Neural cell (in vitro differentiated cells): ENCODE measurements around the gene CERS1. TPM values are rescaled to one million over a fixed set of nuclear protein-coding genes. Genes with fewer than 3 reads are reported as not detected.

Source experiments
- H2AFZ ChIP-seq: fragments of 200-600, 300-800 bp; sonication (generic), shearing (Covaris generic); 2 replicates; pipeline ENCODE4 v1.6.0; 2014; ENCODE audit warnings: low read depth, mild to moderate bottlenecking, antibody characterized with exemption, low read length, moderate library complexity
- H3F3A ChIP-seq: fragments of 200-600 bp; shearing (Covaris generic); 2 replicates; pipeline ENCODE4 v1.6.1; 2016; ENCODE audit warnings: mild to moderate bottlenecking, moderate library complexity, mixed read lengths, antibody characterized with exemption, low read length; ENCODE audit not compliant: insufficient read depth, poor library complexity, severe bottlenecking
- H3K27ac ChIP-seq: fragments of 200-600, 300-800 bp; sonication (generic), shearing (Covaris generic); 2 replicates; pipeline ENCODE4 v1.5.1; 2014; ENCODE audit warnings: mild to moderate bottlenecking, low read length, moderate library complexity
- H3K27me3 ChIP-seq: fragments of 300-800, 200-600 bp; sonication (generic), shearing (Covaris generic); 2 replicates; pipeline ENCODE4 v1.6.0; 2014; ENCODE audit warnings: mild to moderate bottlenecking, low read depth, low read length, moderate library complexity; ENCODE audit not compliant: insufficient read depth
- H3K36me3 ChIP-seq: fragments of 300-800, 200-600 bp; sonication (generic), shearing (Covaris generic); 2 replicates; pipeline ENCODE4 v1.5.1; 2014; ENCODE audit warnings: mild to moderate bottlenecking, antibody characterized with exemption, low read length, moderate library complexity; ENCODE audit not compliant: insufficient read depth
- H3K4me2 ChIP-seq: fragments of 300-800, 200-600 bp; sonication (generic), shearing (Covaris generic); 2 replicates; pipeline ENCODE4 v1.6.0; 2014; ENCODE audit warnings: mild to moderate bottlenecking, low read length
- H3K4me3 ChIP-seq: fragments of 300-800, 200-600 bp; sonication (generic), shearing (Covaris generic); 2 replicates; pipeline ENCODE4 v1.5.1; 2014; ENCODE audit warnings: mild to moderate bottlenecking, low read length, moderate library complexity
- H3K79me2 ChIP-seq: fragments of 200-600 bp; shearing (Covaris generic); replicated peaks from 2 replicates; pipeline ENCODE4 v1.6.0; 2014; ENCODE audit warnings: mild to moderate bottlenecking, low read length, moderate library complexity; ENCODE audit not compliant: insufficient read depth
- H3K9ac ChIP-seq: fragments of 300-800, 200-600 bp; sonication (generic), shearing (Covaris generic); 2 replicates; pipeline ENCODE4 v1.6.1; 2016; ENCODE audit warnings: mild to moderate bottlenecking, low read length, mixed read lengths
- H3K9me2 ChIP-seq: fragments of 200-600 bp; shearing (Covaris generic); 2 replicates; pipeline ENCODE4 v1.6.1; 2016; ENCODE audit warnings: mild to moderate bottlenecking, low read length, mixed read lengths; ENCODE audit not compliant: insufficient read depth
- H3K9me3 ChIP-seq: fragments of 200-600, 300-800 bp; sonication (generic), shearing (Covaris generic); 2 replicates; pipeline ENCODE4 v1.6.1; 2016; ENCODE audit warnings: mild to moderate bottlenecking, mixed run types, low read length, moderate library complexity, mixed read lengths
- H4K20me1 ChIP-seq: fragments of 200-600 bp; shearing (Covaris generic); 2 replicates; pipeline ENCODE4 v1.6.1; 2016; ENCODE audit warnings: mild to moderate bottlenecking, mixed run types; ENCODE audit not compliant: insufficient read depth
- EP300 ChIP-seq: fragments of 450-650 bp; conservative IDR thresholded peaks from 2 replicates; pipeline ENCODE4 v1.6.1; 2014; ENCODE audit warnings: antibody characterized with exemption, mild to moderate bottlenecking, moderate library complexity; ENCODE audit not compliant: poor library complexity, severe bottlenecking
- EZH2 ChIP-seq: fragments of 200-600, 300-800 bp; shearing (Covaris generic), sonication (generic); IDR thresholded peaks from 2 replicates; pipeline ENCODE4 v1.6.1; 2014; ENCODE audit warnings: antibody characterized with exemption, low read length, borderline replicate concordance, mild to moderate bottlenecking; ENCODE audit not compliant: insufficient read depth, poor library complexity, severe bottlenecking
- MXI1 ChIP-seq: fragments of 450-650 bp; conservative IDR thresholded peaks from 2 replicates; pipeline ENCODE4 v1.6.1; 2014; ENCODE audit warnings: antibody characterized with exemption, mild to moderate bottlenecking; ENCODE audit not compliant: poor library complexity, severe bottlenecking
- POLR2AphosphoS5 ChIP-seq: IDR thresholded peaks from 2 replicates; pipeline ENCODE4 v1.6.1; 2012
- RAD21 ChIP-seq: fragments of 450-650 bp; conservative IDR thresholded peaks from 2 replicates; pipeline ENCODE4 v1.6.1; 2014; ENCODE audit warnings: antibody characterized with exemption, mild to moderate bottlenecking, moderate library complexity
- SMC3 ChIP-seq: fragments of 450-650 bp; conservative IDR thresholded peaks from 2 replicates; pipeline ENCODE4 v1.6.1; 2014; ENCODE audit warnings: antibody characterized with exemption, mild to moderate bottlenecking, moderate library complexity; ENCODE audit not compliant: poor library complexity
- TAF1 ChIP-seq: IDR thresholded peaks from 2 replicates; pipeline ENCODE4 v1.6.1; 2012; ENCODE audit warnings: low read depth
- polyA plus RNA-seq: library from polyadenylated mRNA; depleted of rRNA; stranded (reverse); fragments of >200 nt; gene quantifications from 2 replicates; pipeline ENCODE4 v1.2.3, GENCODE V29; 2014
- TF ChIP-seq, protein P1 (sequence below): fragments of 450-650 bp; IDR thresholded peaks from 2 replicates; pipeline ENCODE4 v1.5.1; 2014; ENCODE audit warnings: antibody characterized with exemption, mild to moderate bottlenecking, moderate library complexity; ENCODE audit not compliant: poor library complexity, severe bottlenecking
- TF ChIP-seq, protein P2 (sequence below): IDR thresholded peaks from 2 replicates; pipeline ENCODE4 v1.6.1; 2012; ENCODE audit warnings: borderline replicate concordance

Gene CERS1
- polyA plus RNA-seq, 1 donor from 2014 or later, result 19.1 TPM

DNA sequence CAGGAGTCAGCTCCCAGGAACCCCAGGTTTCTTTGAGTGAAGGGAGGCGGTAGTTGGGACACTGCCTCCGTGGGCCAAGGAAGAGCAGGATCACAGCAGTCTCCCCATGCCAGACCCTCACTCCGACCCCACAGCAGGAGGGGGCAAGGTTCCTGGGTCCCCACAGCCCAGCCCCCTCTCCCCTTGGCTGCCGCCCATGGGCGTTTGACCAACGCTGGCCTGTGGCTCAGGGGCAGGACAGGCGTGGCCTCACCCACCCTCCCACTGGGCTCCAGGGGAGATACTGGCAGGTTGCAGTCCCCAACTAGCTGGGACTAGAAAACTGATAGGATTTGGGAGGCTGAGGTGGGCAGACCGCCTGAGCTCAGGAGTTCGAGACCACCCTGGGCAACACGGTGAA, 14.1 kb upstream of the CERS1 start:
- no peaks in the 10 kb centered on the region for H3F3A ChIP-seq
- H3K36me3 ChIP-seq, result peaks cover 7% of the 10 kb centered on the region
- H3K4me2 ChIP-seq, result no peak overlapping the region
- H3K4me3 ChIP-seq, result no peak overlapping the region
- TF ChIP-seq, protein P1, sequence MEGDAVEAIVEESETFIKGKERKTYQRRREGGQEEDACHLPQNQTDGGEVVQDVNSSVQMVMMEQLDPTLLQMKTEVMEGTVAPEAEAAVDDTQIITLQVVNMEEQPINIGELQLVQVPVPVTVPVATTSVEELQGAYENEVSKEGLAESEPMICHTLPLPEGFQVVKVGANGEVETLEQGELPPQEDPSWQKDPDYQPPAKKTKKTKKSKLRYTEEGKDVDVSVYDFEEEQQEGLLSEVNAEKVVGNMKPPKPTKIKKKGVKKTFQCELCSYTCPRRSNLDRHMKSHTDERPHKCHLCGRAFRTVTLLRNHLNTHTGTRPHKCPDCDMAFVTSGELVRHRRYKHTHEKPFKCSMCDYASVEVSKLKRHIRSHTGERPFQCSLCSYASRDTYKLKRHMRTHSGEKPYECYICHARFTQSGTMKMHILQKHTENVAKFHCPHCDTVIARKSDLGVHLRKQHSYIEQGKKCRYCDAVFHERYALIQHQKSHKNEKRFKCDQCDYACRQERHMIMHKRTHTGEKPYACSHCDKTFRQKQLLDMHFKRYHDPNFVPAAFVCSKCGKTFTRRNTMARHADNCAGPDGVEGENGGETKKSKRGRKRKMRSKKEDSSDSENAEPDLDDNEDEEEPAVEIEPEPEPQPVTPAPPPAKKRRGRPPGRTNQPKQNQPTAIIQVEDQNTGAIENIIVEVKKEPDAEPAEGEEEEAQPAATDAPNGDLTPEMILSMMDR, result no peak
- no peak for TF ChIP-seq TAF1
- no peak for TF ChIP-seq EZH2
- TF ChIP-seq SMC3, result no peak
- TF ChIP-seq POLR2AphosphoS5, result no peak
- no peaks in the 10 kb centered on the region for H3K9me3 ChIP-seq
- H3K9me2 ChIP-seq, result no peaks in the 10 kb centered on the region
- H2AFZ ChIP-seq, result no peak overlapping the region
- H3K27me3 ChIP-seq, result no peaks in the 10 kb centered on the region
- no peaks in the 10 kb centered on the region for H3K79me2 ChIP-seq
- no peak overlapping the region for H3K9ac ChIP-seq
- H4K20me1 ChIP-seq, result no peaks in the 10 kb centered on the region
- no peak overlapping the region for H3K27ac ChIP-seq

DNA sequence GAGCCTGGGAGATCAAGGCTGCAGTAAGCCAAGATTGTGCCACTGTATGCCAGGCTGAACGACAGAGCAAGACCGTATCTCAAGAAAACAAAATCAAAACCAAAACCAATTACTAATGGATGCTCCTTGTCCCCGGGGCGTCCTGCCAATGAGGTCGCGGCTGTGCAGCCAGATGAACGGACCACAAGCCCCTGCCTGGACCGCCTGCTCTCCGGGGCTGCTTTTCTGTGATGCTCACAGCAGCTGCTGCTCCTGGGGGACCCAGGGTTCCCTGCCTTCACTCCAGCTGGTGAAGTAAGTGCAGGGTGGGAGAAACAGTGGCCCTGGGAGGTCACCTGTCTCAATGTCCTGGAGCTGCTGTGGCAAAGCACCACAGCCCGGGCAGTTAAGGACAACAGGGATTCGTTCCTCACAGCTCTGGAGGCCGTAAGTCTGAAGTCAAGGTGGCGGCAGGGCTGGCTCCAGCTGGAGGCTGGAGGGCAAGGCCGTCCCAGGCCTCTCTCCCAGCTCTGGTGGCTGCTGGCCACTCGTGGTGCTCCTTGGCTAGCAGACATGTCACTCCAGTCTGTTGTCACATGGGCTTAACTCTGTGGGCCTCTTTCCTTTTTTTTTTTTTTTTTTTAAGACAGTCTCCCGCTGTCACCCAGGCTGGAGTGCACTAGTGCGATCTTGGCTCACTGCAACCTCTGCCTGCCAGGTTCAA, 13.1 kb upstream of the CERS1 start:
- Histone ChIP-seq H3K4me2 (no peak overlapping the region), H3K79me2 (no peaks in the 10 kb centered on the region), H3K27ac (no peak overlapping the region), H3K27me3 (no peaks in the 10 kb centered on the region), H2AFZ (no peak overlapping the region), H3K4me3 (no peak overlapping the region), H3K9ac (no peak overlapping the region), H3K9me2 (no peaks in the 10 kb centered on the region), H3K36me3 (peaks cover 10% of the 10 kb centered on the region), H3K9me3 (no peaks in the 10 kb centered on the region), H3F3A (no peaks in the 10 kb centered on the region), H4K20me1 (no peaks in the 10 kb centered on the region)
- no peak for TF ChIP-seq POLR2AphosphoS5
- TF ChIP-seq EP300, result no peak
- no peak for TF ChIP-seq TAF1
- no peak for TF ChIP-seq EZH2
- no peak for TF ChIP-seq SMC3
- TF ChIP-seq, protein P1, result no peak
- TF ChIP-seq, protein P2, sequence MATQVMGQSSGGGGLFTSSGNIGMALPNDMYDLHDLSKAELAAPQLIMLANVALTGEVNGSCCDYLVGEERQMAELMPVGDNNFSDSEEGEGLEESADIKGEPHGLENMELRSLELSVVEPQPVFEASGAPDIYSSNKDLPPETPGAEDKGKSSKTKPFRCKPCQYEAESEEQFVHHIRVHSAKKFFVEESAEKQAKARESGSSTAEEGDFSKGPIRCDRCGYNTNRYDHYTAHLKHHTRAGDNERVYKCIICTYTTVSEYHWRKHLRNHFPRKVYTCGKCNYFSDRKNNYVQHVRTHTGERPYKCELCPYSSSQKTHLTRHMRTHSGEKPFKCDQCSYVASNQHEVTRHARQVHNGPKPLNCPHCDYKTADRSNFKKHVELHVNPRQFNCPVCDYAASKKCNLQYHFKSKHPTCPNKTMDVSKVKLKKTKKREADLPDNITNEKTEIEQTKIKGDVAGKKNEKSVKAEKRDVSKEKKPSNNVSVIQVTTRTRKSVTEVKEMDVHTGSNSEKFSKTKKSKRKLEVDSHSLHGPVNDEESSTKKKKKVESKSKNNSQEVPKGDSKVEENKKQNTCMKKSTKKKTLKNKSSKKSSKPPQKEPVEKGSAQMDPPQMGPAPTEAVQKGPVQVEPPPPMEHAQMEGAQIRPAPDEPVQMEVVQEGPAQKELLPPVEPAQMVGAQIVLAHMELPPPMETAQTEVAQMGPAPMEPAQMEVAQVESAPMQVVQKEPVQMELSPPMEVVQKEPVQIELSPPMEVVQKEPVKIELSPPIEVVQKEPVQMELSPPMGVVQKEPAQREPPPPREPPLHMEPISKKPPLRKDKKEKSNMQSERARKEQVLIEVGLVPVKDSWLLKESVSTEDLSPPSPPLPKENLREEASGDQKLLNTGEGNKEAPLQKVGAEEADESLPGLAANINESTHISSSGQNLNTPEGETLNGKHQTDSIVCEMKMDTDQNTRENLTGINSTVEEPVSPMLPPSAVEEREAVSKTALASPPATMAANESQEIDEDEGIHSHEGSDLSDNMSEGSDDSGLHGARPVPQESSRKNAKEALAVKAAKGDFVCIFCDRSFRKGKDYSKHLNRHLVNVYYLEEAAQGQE, result no peak
- TF ChIP-seq MXI1, result no peak
- TF ChIP-seq RAD21, result no peak
